ENCODE data around the gene MSX1. TPM values are rescaled to one million over a fixed set of nuclear protein-coding genes. Genes with fewer than 3 reads are reported as not detected.

MSX1 gene
- total RNA-seq, result 2.5 TPM
- long read RNA-seq, partial matches to known transcripts, result 0 of 3 reads
- long read RNA-seq, other reads (novel, unspliced or antisense), result 1 of 3 reads

DNA sequence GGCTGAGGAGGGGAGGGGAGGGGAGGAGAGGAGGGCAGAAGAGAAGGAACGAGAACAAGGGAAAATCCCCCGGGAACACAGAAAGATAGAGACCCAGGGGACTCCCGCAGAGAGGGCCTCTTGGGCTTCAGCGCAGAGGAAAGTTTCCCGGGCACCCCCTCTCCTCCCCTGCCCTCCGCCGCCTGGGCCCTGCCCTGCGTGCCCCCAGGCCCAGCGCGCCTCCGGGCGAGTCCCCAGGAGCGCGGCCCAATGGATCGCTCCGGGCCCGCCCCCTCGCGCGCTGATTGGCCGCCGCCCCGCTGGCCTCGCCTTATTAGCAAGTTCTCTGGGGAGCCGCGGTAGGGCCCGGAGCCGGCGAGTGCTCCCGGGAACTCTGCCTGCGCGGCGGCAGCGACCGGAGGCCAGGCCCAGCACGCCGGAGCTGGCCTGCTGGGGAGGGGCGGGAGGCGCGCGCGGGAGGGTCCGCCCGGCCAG is at the start of gene MSX1:
Gene MSX1 (plus strand): TSS at position 341 of the 474 bp plus-strand sequence. CDS start 235 bp downstream, outside the sequence.
- peak within 1 kb of the TSS; percentile 62 for H3K4me3 ChIP-seq
- TF ChIP-seq, protein P1, sequence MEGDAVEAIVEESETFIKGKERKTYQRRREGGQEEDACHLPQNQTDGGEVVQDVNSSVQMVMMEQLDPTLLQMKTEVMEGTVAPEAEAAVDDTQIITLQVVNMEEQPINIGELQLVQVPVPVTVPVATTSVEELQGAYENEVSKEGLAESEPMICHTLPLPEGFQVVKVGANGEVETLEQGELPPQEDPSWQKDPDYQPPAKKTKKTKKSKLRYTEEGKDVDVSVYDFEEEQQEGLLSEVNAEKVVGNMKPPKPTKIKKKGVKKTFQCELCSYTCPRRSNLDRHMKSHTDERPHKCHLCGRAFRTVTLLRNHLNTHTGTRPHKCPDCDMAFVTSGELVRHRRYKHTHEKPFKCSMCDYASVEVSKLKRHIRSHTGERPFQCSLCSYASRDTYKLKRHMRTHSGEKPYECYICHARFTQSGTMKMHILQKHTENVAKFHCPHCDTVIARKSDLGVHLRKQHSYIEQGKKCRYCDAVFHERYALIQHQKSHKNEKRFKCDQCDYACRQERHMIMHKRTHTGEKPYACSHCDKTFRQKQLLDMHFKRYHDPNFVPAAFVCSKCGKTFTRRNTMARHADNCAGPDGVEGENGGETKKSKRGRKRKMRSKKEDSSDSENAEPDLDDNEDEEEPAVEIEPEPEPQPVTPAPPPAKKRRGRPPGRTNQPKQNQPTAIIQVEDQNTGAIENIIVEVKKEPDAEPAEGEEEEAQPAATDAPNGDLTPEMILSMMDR (IDR thresholded peaks at IDR 0.05), result no peak
- no peaks in the 10 kb centered on the region for H3K9me3 ChIP-seq
- peak within 1 kb of the TSS; percentile 42 for H3K27ac ChIP-seq
- peaks cover 19% of the 10 kb centered on the region for H3K4me1 ChIP-seq
- H3K27me3 ChIP-seq, result peaks cover 94% of the 10 kb centered on the region
- peak; percentile 96 for ATAC-seq
- H3K36me3 ChIP-seq, result no peaks in the 10 kb centered on the region
- intact Hi-C loops (cut with DNase I), result no loop called here
- DNase-seq, result peak; percentile 91

DNA sequence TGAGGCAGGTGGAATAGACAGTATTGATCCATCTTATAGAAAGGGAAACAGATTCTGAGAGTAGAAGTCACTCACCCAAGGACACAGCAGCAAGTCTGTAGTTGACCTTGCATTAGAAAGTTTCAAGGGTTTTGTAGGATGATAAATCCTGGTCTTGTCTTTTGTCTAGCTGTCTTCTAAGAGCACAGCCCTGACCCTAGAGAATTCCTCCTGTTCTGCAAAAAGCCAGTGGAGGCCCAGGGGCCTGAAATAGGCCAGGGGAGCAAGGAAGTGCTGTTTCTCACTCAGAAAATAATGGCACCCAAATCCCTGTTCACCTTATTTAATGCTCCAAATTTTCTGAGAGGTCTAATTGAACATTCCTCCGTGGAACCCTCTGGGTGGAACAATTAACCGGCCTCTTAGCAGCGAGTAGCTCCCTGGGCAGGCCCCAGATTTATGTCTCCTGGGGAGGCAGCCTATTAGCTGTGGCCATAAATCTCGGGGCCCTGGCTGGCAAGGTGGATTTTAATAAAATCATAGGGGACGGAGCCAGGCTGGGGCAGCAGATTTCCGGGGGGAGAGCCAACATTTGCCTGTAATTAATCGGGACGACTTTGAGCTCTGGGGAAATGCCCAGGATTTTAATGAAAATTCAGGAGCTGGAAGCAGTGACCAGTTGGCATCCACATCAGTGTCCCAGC is 49.2 kb upstream of the MSX1 start:
- intact Hi-C loops (cut with DNase I), result no loop called here
- ATAC-seq, result no peak
- Histone ChIP-seq H3K36me3 (no peaks in the 10 kb centered on the region), H3K9me3 (no peaks in the 10 kb centered on the region), H3K4me1 (no peaks in the 10 kb centered on the region), H3K4me3 (no peak overlapping the region), H3K27me3 (no peaks in the 10 kb centered on the region), H3K27ac (no peak overlapping the region)
- TF ChIP-seq, protein P1 (IDR thresholded peaks at IDR 0.05), result no peak
- no peak for DNase-seq

DNA sequence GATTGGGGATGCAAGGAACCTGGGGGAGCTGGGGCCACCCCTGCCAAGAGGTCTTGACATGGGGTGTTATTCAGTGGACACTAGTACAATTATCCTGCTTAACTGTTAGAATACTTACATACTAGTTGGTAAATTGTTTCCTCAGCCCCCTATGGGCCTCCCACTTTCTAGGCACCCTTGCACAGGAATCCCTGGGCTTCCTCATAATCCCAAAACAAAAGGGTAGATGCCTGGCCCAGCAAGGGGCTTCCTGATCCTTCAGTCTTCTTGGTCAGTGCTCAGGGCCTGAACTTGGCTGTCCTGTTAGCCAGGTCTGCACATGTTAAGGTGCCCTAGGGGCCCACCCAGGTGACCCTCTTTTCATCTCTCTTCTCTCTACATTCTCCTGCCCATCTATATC is 48.7 kb upstream of the MSX1 start:
- TF ChIP-seq, protein P1 (IDR thresholded peaks at IDR 0.05), result no peak
- H3K27ac ChIP-seq, result no peak overlapping the region
- H3K36me3 ChIP-seq, result no peaks in the 10 kb centered on the region
- H3K27me3 ChIP-seq, result no peaks in the 10 kb centered on the region
- H3K9me3 ChIP-seq, result no peaks in the 10 kb centered on the region
- DNase-seq, result no peak
- H3K4me3 ChIP-seq, result no peak overlapping the region
- intact Hi-C loops (cut with DNase I), result no loop called here
- ATAC-seq, result no peak
- no peaks in the 10 kb centered on the region for H3K4me1 ChIP-seq

DNA sequence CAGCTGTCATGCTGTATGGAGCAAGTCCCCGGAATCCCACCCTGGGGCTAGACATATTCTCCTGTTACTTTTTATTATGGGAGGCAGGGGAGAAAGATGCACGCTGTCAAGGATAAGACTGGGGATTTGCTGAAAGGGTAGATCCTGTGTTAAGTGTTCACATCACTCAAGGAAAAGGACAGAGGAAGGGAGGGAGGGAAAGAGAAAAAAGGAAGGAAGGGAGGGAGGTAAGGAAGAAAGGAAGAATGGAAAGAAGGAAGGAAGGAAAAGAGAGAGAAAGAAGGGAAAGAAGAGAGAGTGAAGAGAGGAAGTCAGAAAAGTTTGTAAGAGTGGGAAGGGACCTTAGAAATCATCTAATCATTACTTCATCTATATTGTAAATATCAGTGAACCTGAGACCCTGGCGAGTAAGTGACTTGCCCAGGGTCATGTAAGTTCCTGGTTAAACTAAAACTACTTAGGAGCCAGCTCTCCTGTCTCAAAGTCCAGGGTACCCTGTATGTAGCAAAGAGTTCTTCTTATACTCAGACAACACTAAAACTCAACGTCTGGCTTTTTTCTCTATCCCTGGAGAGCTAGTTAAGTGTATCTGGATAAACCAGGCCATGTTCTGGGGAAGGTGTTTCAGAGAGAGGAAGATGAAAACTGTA is 47.2 kb upstream of the MSX1 start:
- H3K4me1 ChIP-seq, result no peaks in the 10 kb centered on the region
- no peaks in the 10 kb centered on the region for H3K36me3 ChIP-seq
- H3K9me3 ChIP-seq, result no peaks in the 10 kb centered on the region
- TF ChIP-seq, protein P1 (IDR thresholded peaks at IDR 0.05), result no peak
- DNase-seq, result no peak
- no peak overlapping the region for H3K27ac ChIP-seq
- H3K27me3 ChIP-seq, result no peaks in the 10 kb centered on the region
- intact Hi-C loops (cut with DNase I), result no loop called here
- no peak for ATAC-seq
- no peak overlapping the region for H3K4me3 ChIP-seq

DNA sequence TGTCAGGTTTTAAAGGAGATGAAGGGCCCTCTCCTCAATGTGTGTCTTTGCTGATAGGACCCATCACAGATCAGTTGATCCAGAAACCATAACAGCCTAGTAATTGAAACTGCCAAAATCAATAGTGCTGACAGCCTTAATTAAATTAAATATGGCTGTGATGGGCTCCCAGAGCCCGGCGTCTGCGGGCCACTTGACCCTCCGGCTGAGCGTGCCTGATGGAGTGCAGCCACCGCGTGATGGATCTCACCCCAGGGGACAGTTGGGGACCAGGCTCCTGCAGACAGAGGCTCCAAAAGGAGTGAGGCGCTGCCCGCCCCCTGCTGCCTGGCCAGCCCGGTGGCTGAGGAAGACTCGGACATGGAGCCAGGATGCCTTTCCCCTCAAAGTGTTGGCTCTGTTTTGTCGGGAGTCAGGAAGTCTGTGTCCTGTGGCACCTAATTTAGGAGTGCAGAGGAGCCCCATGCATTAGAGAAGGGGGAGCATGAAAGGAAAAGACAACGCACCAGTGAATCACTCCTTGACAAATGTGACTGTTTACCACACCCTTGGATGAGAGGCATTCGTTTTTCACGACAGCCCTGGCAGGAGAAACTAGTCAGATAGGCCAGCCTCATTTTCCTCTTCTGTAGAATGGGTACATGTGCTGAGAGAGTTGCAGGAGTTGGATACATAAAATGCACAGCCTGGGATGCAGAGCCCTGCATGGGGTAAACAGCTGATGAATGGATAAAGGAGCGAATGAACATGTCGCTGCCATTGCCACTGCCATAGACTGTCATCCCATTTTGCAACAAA is 40.9 kb upstream of the MSX1 start:
- H3K4me3 ChIP-seq, result no peak overlapping the region
- H3K9me3 ChIP-seq, result no peaks in the 10 kb centered on the region
- H3K27me3 ChIP-seq, result no peaks in the 10 kb centered on the region
- DNase-seq, result no peak
- intact Hi-C loops (cut with DNase I), result no loop called here
- no peaks in the 10 kb centered on the region for H3K36me3 ChIP-seq
- TF ChIP-seq, protein P1 (IDR thresholded peaks at IDR 0.05), result no peak
- ATAC-seq, result no peak
- no peaks in the 10 kb centered on the region for H3K4me1 ChIP-seq
- H3K27ac ChIP-seq, result no peak overlapping the region

All from upper lobe of right lung (tissue), 1 donor.